NCI-H146 treated with DMSO at 0.1 percent for 48 hours (cell line): ENCODE data around the gene DENND1A.
"Not testable (repeated sequence)": the region's sequence is repeated elsewhere in the genome, so short reads cannot be mapped to it uniquely, and the experiment has no call there.

Source experiments
- DNase-seq: peaks from one replicate; lab custom pipeline; 2025; ENCODE audit not compliant: unreplicated experiment; lab: John Stamatoyannopoulos, UW

Gene DENND1A

GRCh38 chr9:123825342-123826060 is 104.4 kb downstream of the DENND1A start:
- no peak for DNase-seq

GRCh38 chr9:123823194-123823947 is 106.6 kb downstream of the DENND1A start:
- no peak for DNase-seq

- DNase-seq = no peak
Observed at GRCh38 chr9:123821619-123822018, 108.3 kb downstream of the DENND1A start.

- DNase-seq = no peak
Observed at GRCh38 chr9:123820139-123820538, 109.8 kb downstream of the DENND1A start.

- peak; percentile 21 for DNase-seq
Observed at GRCh38 chr9:123816817-123817472, 113.0 kb downstream of the DENND1A start.

- not testable (repeated sequence) for DNase-seq
Observed at GRCh38 chr9:123815856-123816255, 114.1 kb downstream of the DENND1A start.

GRCh38 chr9:123814496-123814895 is 115.4 kb downstream of the DENND1A start:
- no peak for DNase-seq

GRCh38 chr9:123812984-123813383 is 116.9 kb downstream of the DENND1A start:
- DNase-seq = no peak

- no peak for DNase-seq
Observed at GRCh38 chr9:123807251-123807650, 122.7 kb downstream of the DENND1A start.

GRCh38 chr9:123806829-123807228 is 123.1 kb downstream of the DENND1A start:
- DNase-seq = no peak

- no peak for DNase-seq
Observed at GRCh38 chr9:123798195-123798594, 131.7 kb downstream of the DENND1A start.

GRCh38 chr9:123796618-123797484 is 133.1 kb downstream of the DENND1A start:
- DNase-seq = no peak

- no peak for DNase-seq
Observed at GRCh38 chr9:123796094-123796493, 133.8 kb downstream of the DENND1A start.

GRCh38 chr9:123795336-123795735 is 134.6 kb downstream of the DENND1A start:
- no peak for DNase-seq

GRCh38 chr9:123792501-123792900 is 137.4 kb downstream of the DENND1A start:
- no peak for DNase-seq

GRCh38 chr9:123789554-123790292 is 140.2 kb downstream of the DENND1A start:
- DNase-seq = no peak

GRCh38 chr9:123787416-123787815 is 142.5 kb downstream of the DENND1A start:
- DNase-seq = no peak

- no peak for DNase-seq
Observed at GRCh38 chr9:123784518-123784917, 145.4 kb downstream of the DENND1A start.

- DNase-seq = no peak
Observed at GRCh38 chr9:123778232-123778902, 151.6 kb downstream of the DENND1A start.
